Small intestine (tissue), 7 donors: ENCODE results near the gene KCTD3. TPM values are rescaled to one million over a fixed set of nuclear protein-coding genes. Genes with fewer than 3 reads are reported as not detected.

ENCODE experiments used
- DNase-seq, 2 donors: peaks; one replicate each; pipeline versions ENCODE4 v3.0.0 to v3.0.0-alpha.2; 2013
- FAIRE-seq: peaks from 2 replicates; lab custom pipeline; 2012; peaks lifted over from hg19 to GRCh38; lab: Jason Lieb, UNC
- H3K27ac ChIP-seq, 3 donors: one replicate each; pipeline ENCODE4 v1.5.1; 2013; ENCODE audit warnings: low read length in 2 of 3, mild to moderate bottlenecking in 2 of 3, control low read depth in 1 of 3, inconsistent platforms in 1 of 3, low read depth in 1 of 3, moderate library complexity in 1 of 3
- H3K27me3 ChIP-seq, 3 donors: one replicate each; pipeline ENCODE4 v1.6.1; 2013; ENCODE audit warnings: low read length in 3 of 3, inconsistent platforms in 1 of 3; ENCODE audit not compliant: control insufficient read depth in 3 of 3, insufficient read depth in 3 of 3
- H3K36me3 ChIP-seq, 3 donors: one replicate each; pipeline ENCODE4 v1.6.1; 2013; ENCODE audit warnings: low read length in 3 of 3, inconsistent platforms in 1 of 3, low read depth in 1 of 3, mild to moderate bottlenecking in 1 of 3, moderate library complexity in 1 of 3; ENCODE audit not compliant: control insufficient read depth in 3 of 3, insufficient read depth in 2 of 3
- H3K4me1 ChIP-seq, 3 donors: one replicate each; pipeline ENCODE4 v1.6.1; 2013; ENCODE audit warnings: low read length in 2 of 3, inconsistent platforms in 1 of 3, low read depth in 1 of 3, mild to moderate bottlenecking in 1 of 3, moderate library complexity in 1 of 3; ENCODE audit not compliant: control insufficient read depth in 3 of 3, insufficient read depth in 2 of 3
- H3K4me3 ChIP-seq, 3 donors: one replicate each; pipeline ENCODE4 v1.5.1; 2013; ENCODE audit warnings: low read length in 3 of 3, control low read depth in 1 of 3, inconsistent platforms in 1 of 3, low read depth in 1 of 3, mild to moderate bottlenecking in 1 of 3, moderate library complexity in 1 of 3
- H3K9me3 ChIP-seq, 2 donors: one replicate each; pipeline ENCODE4 v1.6.1; 2013; ENCODE audit warnings: low read depth in 1 of 2, low read length in 1 of 2; ENCODE audit not compliant: control insufficient read depth in 2 of 2, insufficient read depth in 1 of 2
- WGBS, 3 donors: extraction: QIAGEN DNeasy Blood & Tissue Kit; methylation state at CpG; one replicate each; pipeline ENCODE4 v1.1.7; 2013; 5-methylcytosine and 5-hydroxymethylcytosine counted together
- polyA plus RNA-seq, 4 donors: library from polyadenylated mRNA; stranded (reverse) in 3 of 4; unstranded in 1 of 4; fragments of 200-250 nt in 3 of 4; fragments of 120-200 nt in 1 of 4; gene quantifications; one replicate each; pipeline versions ENCODE4 v1.2.1 to v1.2.3, GENCODE V29; 2013
- donor health status: healthy with polysubstance abuse.
- donor health status: control.
- donor health status: control.
- donor health status: Bipolar disorder and iron deficiency.
- donor health status: healthy.

KCTD3 gene
- polyA plus RNA-seq, 4 donors = 40.0 to 128 (median 60.2) TPM

DNA sequence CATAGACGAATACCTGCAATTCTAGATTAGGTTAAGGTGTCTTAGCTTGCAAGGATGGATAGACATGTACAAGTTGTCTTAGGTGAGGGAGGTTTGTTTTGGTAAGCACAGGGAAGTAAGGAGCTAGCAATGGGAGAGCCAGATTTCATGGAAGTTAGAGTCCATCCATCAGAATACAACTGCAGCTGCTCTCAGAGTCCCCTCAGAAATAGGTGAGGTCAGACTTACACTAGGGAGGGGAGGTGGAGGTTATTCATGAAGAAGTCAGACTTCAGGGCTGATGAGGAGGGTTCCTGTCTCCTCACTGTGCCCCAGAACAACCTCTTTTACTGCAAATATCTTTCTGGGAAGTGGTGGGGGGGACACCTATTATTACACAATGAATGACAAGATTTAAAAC, 85.3 kb downstream of the KCTD3 start:
- Histone ChIP-seq H3K9me3 (no peaks in the 10 kb centered on the region), H3K27me3 (peaks cover 0 to 5% (median 0%) of the 10 kb centered on the region in 3 donors), H3K27ac (no peak overlapping the region), H3K36me3 (no peaks in the 10 kb centered on the region), H3K4me3 (no peak overlapping the region), H3K4me1 (no peaks in the 10 kb centered on the region)
- WGBS, 3 donors = 75 to 88% (median 80%) methylated on average over 1 of the region's 1 CpG
- no peak for DNase-seq
- FAIRE-seq = no peak

DNA sequence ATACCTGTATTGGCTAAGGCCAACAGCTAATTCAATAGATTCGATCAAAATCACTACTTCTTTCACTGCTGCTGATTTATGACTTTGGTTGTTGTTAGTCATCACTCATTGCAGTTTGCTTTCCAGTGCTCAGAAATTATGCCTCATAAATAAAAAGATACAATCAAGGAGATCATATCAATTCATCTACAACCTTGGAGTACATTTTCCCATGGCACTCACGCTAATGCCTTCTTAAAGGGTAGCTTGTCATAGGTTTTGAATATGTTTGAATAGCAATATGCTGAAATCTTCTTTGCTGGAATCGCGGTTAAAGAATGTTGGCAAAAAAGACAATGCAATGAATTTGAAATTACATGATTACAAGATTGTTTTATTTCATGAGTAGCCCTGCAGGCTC, 89.9 kb downstream of the KCTD3 start:
- no peak overlapping the region for H3K4me3 ChIP-seq
- no peak for FAIRE-seq

DNA sequence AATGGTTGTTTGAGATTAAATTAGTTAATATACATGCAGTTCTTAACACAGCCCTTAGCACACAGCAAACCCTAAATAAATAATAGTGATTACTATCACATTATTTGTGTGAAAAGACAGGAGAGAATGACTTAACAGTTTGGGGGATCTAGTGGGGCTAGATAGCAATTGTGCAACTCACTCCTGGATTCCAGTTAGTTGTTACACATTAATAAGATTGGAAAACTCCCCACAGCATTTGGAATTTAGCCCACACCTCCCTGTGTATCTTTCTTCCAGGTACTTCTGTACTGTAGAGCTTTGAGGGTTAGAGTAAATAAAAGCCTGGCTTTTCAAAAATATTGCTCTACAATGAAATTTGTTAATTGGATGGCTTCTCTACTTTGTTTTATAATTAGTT, 93.2 kb downstream of the KCTD3 start:
- H3K27me3 ChIP-seq = no peaks in the 10 kb centered on the region
- H3K27ac ChIP-seq = no peak overlapping the region
- DNase-seq = no peak
- no peak overlapping the region for H3K4me3 ChIP-seq
- H3K36me3 ChIP-seq = no peaks in the 10 kb centered on the region
- H3K9me3 ChIP-seq = no peaks in the 10 kb centered on the region
- no peaks in the 10 kb centered on the region for H3K4me1 ChIP-seq
- FAIRE-seq = no peak

More for the DNA sequence above, 89.9 kb downstream of the KCTD3 start:
- no peaks in the 10 kb centered on the region for H3K27me3 ChIP-seq
- no peak for DNase-seq
- no peaks in the 10 kb centered on the region for H3K4me1 ChIP-seq
- no peaks in the 10 kb centered on the region for H3K9me3 ChIP-seq
- 69 to 87% (median 73%) methylated on average over 4 of the region's 4 CpGs for WGBS, 3 donors
- H3K36me3 ChIP-seq = no peaks in the 10 kb centered on the region
- no peak overlapping the region for H3K27ac ChIP-seq

DNA sequence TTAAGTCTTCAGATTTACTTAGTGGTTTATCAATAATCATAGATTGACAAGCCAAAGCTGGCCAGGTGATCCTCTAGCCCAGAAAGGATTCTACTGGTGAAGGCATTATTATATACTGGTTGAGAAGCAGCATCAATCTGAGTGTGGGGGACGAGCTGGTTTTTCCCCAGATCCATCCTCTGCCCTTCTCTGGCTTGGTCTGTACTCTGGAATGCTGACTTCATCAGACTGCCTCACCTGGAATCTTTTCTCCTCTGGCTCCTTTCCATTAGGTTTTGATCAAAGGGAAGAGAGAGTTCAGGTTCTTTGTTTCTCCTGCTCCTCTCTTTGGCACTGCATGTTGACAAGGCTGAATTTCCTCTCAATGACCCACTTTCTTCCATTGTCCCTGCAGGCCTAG, 93.9 kb downstream of the KCTD3 start:
- Histone ChIP-seq H3K4me1 (no peaks in the 10 kb centered on the region), H3K27me3 (no peaks in the 10 kb centered on the region), H3K27ac (no peak overlapping the region), H3K36me3 (no peaks in the 10 kb centered on the region), H3K4me3 (no peak overlapping the region), H3K9me3 (no peaks in the 10 kb centered on the region)
- no peak for DNase-seq
- no peak for FAIRE-seq
- 76 to 91% (median 77%) methylated on average over 1 of the region's 1 CpG for WGBS, 3 donors

DNA sequence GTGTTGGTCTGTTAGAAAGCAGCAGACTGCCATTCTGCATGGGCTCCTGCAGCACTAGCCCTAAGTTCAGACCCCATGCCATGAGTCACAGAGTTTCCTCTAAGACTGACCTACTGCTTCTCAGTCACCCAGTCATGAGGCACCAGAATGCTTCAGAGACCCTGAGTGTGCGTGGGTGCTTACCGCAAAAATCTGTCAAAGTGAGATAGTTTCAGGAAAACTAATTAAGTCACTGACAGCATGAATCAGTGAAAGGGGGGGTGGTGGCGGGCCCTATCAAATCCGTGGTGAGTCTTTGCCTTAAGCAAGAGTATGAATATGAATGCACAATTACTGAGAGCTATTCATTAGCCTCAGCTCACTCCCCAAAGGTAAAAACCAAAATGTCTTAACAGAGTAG, 98.1 kb downstream of the KCTD3 start:
- no peaks in the 10 kb centered on the region for H3K4me1 ChIP-seq
- no peak for FAIRE-seq
- H3K9me3 ChIP-seq = no peaks in the 10 kb centered on the region
- H3K27ac ChIP-seq = no peak overlapping the region
- no peaks in the 10 kb centered on the region for H3K36me3 ChIP-seq
- no peak for DNase-seq
- 72 to 88% (median 73%) methylated on average over 4 of the region's 4 CpGs for WGBS, 3 donors
- H3K4me3 ChIP-seq = no peak overlapping the region
- no peaks in the 10 kb centered on the region for H3K27me3 ChIP-seq

DNA sequence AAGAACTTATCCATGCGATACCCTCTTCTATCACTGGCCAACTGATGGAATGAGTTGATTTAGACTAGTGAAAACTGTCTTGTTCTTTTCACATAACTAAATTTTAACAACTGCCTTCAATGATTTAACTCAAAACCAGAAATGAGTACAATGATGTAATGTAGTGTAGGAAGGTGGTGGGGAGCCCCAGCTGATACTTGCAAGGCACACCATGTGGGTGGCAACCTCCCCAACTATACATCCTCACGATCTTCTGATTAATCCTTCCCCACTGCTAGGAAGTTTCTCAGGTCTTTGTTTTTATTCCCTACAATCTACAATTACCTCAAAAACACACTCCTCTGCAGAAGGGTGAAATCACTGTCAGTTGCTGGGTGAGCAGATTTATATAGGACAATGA, 100.7 kb downstream of the KCTD3 start:
- H3K27me3 ChIP-seq = no peaks in the 10 kb centered on the region
- H3K9me3 ChIP-seq = no peaks in the 10 kb centered on the region
- FAIRE-seq = no peak
- H3K4me1 ChIP-seq = no peaks in the 10 kb centered on the region
- H3K4me3 ChIP-seq = no peak overlapping the region
- WGBS, 3 donors = 83 to 88% (median 86%) methylated on average over 2 of the region's 2 CpGs
- no peak overlapping the region for H3K27ac ChIP-seq
- no peaks in the 10 kb centered on the region for H3K36me3 ChIP-seq
- no peak for DNase-seq

DNA sequence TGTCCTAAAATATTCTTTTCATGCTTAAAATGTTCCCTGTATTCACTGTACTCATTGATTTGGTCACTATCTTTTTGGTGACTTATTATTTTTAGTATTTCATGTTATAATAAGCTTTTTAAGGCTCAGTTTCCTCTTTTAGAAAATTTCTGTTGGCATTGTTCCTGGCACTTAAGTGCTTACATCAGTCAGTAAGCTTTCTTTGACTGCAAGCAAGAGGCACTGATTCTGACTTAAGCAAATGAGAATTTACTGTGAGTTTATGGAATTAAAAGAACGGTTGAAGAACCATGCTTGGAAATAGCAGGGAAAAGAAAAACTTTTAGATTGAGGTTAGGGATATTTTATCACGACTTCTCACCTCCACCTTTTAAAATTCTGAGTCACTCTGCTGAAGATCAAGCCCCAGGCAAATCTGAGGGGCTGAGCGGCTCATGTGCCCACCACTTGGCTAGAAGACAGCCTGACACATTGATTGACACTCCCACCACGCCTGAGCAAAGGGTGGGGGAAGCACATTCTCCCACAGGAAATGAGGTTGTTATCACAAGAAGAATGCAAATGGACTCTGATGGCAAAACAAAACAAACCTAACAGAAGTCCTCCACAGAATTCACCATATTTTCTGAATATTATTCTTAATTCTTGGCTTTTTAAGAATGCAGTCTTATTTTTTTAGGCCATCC, 102.8 kb downstream of the KCTD3 start:
- H3K27me3 ChIP-seq = no peaks in the 10 kb centered on the region
- 38 to 55% (median 51%) methylated on average over 4 of the region's 4 CpGs for WGBS, 3 donors
- no peak for FAIRE-seq

More for the DNA sequence above, 102.8 kb downstream of the KCTD3 start:
- Histone ChIP-seq H3K4me3 (no peak overlapping the region), H3K27ac (no peak overlapping the region), H3K9me3 (no peaks in the 10 kb centered on the region), H3K4me1 (no peaks in the 10 kb centered on the region), H3K36me3 (no peaks in the 10 kb centered on the region)
- DNase-seq = no peak
